Fibroblast of skin of left quadriceps (primary cell): ENCODE results near the gene GGA1.
"Not testable (repeated sequence)": the region's sequence is repeated elsewhere in the genome, so short reads cannot be mapped to it uniquely, and the experiment has no call there.

Source experiments
- DNase-seq, 2 experiments: peaks; one replicate each; pipeline ENCODE4 v3.0.0-alpha.2; 2013; ENCODE audit warnings: low read depth in 2 of 2

GGA1 gene

DNA sequence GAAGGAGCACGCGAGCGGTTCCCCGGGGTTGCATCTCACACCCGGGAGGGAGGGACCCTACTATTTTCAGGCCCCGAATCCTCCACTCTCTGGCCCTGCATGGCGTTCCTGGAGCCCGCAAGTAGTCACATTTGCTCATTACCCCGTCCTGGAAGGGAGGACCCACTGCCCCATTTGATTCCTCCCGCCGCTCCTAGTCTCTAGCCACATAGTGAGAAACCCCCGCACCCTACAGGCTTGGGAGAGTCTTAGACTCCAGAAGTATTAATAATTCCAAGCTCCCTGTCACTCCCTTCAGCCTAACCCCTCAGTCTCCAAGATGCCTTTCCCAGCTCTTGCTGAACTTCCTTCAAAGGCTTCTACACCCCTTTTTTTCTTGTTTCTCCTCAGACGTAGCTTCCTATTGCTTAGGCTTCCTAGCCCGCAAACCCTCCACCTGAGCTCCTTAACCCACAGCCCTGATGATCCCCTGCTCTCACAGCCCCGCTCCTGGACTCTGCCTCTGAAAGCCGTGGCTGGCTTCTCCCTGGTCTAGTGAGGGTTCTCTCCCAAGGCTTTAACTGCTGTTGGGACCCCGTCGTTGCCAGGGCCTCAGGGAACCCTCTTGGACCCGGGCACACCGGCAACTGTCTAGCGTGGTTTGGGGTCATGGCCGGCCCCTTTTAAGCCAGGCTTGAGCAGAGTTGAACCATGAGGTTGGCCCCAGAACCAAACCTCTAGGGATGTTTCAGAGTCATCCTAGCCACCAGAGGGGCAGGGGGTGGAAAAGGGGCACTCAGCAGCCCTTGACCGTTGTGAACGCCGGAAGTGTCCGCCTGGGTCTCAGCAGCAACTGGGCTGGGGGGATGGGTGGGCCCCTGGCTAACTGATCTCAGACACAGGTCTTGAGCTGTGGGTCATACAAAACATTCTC lies 862 bp downstream of the GGA1 start:
- no peak for DNase-seq

DNA sequence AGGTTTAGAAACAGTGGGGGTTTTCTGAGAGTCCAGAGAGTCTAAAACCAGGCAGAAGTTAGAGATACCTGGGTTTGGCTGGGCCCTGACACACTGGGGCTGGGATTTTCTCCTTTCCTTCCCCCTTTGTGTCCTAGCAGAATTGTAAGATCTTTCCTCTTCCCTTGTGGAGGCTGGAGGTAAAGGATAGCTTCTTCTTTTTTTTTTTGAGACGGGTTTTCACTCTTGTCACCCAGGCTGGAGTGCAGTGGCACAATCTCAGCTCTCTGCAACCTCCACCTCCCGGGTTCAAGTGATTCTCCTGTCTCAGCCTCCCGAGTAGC lies 1.5 kb downstream of the GGA1 start:
- not testable (repeated sequence) for DNase-seq

DNA sequence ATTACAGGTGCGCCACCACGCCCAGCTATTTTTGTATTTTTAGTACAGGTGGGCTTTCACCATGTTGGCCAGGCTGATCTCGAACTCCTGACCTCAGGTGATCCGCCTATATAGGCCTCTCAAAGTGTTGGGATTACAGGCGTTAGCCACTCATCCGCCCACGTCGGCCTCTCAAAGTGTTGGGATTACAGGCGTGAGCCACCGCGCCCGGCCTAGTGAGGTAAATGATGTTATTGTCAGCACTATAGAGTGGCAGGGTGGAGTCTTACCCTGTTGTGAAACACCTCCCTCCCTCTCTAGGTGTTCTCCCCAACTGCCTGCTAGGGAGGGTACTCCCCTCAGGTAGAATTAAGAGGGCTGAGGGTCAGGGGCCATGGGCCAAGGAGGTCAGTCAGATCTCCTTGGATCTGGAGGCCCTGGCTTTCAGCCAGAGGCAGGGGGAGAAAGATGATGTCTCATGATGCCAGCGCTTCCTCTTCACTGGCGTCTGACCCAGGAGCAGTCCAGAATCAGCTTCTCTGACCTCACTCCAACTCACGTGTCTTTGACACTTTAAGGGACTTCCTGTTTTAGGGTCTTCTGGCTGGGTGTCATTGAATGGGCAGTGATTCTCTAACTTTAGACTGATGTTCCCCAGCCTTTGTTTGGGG lies 2.0 kb downstream of the GGA1 start:
- DNase-seq = no peak

DNA sequence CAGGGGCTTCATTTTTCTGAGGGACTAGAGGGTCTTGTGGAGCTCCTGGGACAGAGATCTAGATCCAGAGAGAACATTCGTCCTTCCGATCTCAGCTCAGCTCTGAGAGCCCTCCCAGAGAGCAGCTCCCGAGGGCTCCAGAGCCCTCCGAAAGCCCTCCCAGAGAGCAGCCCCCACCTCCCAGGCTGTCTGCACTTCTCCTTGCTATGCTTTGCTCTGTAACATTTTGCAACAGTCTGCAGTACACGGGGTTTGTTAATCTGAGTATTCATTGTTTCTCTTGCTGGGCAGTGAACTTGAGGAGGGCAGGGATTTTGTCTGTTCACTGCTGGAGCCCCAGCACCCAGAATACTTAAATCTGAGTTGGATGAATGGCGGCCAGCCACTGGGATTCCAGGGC lies 2.6 kb downstream of the GGA1 start:
- DNase-seq = no peak

DNA sequence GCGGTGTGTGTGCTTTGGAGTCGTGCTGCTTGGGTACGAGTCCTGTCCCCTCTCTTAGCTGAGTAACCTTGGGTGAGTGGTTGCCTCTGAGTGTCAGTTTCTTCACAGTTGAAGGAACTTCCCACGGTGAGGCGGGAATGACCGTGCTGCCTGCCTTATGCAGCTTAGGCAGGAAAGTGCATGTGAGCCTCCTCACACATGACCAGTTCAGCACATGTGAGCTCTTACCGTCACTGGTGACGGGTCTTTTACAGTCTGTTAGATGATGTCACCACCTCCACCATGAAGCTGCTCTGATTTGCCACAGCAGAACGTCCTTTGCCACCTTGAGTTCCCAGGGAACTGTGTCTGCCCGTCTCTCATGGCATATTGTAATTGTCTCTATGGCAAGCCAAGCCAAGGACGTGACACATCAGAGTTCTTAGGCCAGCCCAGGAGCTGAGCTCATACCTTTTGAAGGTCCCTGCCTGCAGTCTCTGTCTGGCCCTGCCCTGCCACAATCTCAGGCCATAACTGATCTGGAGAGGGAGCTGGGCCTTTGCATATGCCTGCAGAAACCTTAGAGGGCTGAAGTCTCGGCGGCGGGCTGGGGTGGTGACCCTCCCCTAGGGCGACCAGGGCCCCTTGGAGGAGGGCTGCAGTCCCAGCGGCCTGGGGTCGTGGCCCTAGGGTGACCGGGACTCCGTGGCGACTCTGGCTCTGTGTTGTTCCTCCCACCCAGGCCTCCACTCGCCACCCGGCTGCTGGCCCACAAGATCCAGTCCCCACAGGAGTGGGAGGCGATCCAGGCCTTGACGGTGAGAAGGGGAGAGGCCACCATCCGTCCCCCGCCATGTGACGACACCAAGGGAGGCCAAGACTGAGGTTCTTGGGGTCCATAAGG lies 7.8 kb downstream of the GGA1 start:
- DNase-seq = no peak

DNA sequence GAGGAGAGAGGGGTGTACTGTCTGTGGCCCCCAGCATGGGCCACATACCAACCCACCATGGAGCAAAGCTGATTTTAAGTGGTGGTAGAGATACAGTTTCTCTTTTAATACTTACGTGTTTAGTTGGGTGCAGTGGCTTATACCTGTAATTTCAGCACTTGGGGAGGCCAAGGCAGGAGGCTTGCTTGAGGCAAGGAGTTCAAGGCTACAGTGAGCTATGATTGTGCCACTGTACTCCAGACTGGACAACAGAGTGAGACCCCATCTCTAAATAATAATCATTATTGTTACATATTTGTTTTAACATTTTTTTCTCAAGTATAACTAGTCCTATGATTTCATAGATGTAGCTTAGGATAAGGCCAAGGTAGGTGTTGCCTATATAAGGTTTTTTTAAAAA lies 8.8 kb downstream of the GGA1 start:
- no peak for DNase-seq

DNA sequence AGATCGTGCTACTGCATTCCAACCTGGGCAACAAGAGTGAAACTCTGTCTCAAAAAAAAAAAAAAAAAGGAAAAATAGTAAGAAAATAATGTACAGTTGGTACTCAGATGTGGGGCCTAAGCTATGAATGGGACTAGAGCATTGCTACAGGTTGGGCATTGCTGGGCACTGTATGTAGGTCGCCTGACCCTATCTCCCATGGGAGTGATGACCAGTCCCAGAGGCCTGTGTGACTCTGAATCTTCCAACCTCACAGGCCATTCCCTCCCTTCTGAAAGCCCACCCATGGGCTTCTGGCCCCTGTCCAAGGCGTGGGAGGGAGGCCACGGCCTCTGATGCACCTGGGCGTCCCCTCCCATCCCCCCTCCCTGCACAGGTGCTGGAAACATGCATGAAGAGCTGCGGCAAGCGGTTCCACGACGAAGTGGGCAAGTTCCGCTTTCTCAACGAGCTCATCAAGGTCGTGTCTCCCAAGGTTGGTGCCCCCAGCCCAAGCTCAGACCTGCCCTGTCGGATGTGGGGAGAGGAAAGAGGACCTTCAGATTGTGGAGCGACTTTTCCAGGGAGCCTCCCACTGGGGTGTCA lies 9.5 kb downstream of the GGA1 start:
- no peak for DNase-seq

DNA sequence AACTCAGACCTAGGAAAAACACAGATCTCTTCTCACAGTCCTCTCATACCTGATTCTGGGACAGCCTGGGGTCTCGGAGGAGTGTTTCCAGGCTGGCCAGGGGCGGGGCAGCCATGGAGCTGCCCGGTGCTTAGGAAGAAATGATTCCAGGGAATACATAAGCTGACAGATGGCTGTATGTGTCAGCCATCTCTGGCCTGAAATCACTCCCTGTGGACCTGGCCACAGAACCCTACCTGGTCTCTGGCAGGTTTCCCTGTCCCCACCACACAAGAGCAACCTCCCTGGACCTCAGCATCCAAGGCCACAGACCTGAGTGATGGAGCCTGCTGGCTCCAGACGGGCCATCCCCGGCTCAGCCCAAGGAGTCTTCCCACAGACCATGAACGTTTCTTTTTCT lies 10.0 kb downstream of the GGA1 start:
- DNase-seq = no peak

DNA sequence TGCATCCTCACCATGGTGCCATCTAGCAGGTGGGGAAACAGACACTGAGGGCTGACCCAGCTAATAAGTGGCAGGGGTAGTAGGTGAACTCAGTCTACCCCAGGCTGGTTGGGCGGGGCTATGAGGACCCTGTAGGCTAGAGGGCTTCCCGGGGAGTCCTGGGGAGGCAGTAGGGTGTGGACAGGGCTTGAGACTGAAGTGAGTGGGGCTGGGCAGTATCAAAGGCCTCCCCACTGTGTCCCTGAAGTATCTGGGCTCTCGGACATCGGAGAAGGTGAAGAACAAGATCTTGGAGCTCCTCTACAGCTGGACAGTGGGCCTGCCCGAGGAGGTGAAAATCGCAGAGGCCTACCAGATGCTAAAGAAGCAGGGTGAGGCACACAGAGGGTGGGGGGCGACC lies 11.4 kb downstream of the GGA1 start:
- no peak for DNase-seq

DNA sequence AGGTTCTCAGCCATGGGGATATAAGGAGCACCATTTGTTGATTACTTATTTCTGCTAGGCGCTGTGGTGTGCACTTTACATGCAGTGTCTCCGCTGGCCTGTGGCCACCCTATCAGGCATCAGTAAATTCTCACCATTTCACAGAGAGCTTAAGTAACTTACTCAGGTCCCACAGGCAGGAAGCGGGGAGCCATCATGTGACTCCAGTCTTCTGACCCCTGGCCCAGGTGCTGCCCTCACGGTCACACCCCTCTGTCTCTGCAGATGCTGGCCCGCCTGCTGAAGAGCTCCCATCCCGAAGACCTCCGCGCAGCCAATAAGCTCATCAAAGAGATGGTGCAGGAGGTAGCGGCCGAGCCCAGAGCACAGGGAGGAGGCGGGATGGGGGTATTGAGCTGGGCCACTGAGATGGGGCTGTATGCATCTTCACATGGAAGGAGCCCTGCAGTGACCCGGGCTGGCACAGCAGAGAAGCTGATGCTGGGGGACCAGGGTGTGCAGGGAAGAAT lies 12.8 kb downstream of the GGA1 start:
- no peak for DNase-seq

DNA sequence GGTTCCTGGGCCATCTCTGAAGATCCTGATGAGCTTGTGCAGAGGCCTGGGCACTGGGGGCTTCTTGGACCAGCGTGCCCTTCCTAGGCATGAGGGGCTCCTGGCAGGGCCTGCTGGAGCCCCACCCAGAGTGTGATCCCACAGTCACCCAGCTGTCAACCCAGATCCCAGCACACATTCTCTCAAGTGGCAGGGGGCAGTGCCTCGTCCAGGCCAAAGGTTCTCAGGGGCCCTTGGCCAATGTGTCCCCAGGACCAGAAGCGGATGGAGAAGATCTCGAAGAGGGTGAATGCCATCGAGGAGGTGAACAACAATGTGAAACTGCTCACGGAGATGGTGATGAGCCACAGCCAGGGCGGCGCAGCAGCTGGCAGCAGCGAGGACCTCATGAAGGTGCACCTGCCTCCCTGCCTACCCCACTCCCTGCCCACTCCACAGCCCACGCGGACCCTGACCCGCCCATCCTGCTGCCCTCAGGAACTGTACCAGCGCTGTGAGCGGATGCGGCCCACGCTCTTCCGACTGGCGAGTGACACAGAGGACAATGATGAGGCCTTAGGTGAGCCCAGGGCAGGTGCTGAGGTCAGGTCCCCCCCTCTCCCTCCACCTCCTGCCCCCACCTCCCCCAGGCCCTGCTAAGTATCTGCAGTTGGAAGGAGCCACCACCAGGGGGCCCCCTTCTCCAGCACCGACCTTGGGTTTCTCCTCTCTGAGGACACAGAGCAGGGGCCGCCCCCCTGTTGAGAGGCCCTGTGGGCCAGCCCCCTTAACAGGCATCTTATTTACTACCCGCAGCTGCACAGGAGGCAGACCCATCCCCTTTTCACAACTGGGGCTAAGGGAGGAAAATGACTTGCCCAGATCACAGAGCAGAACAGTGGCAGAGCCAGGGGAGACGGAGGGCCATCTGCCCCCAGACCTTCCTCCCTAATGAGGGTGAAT lies 14.7 kb downstream of the GGA1 start:
- DNase-seq = no peak

DNA sequence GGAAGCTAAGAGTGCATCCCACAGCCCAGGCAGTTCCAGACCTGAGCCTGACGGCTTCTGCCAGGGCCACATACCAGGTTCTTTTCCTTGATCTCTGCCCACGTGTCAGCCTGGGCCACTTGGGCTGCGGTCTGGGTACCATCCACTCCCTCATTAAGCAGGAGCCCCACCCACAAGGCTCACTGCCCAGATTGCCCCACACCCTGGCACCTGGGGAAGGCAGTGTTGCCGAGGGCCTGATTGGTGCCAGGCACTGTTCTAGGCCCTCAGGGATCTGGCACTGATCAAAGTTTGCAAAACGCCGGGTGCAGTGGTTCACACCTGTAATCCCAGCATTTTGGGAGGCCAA lies 15.4 kb downstream of the GGA1 start:
- DNase-seq = no peak

DNA sequence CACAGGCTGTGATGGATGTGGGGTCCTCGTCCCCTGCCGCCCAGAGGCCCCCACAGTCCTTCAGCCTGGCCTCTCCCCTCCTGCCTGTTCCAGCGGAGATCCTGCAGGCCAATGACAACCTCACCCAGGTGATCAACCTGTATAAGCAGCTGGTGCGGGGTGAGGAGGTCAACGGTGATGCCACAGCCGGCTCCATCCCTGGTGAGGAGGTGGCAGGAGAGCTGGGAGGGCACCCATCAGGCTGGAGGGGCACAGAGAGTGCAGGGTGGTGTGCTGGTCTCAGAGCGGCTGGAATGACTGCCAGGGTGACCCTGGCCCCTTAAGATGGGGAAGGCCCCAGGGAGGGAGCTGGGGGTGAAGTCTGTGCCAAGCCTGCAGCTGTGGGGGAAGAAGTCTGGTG lies 16.2 kb downstream of the GGA1 start:
- DNase-seq = no peak

DNA sequence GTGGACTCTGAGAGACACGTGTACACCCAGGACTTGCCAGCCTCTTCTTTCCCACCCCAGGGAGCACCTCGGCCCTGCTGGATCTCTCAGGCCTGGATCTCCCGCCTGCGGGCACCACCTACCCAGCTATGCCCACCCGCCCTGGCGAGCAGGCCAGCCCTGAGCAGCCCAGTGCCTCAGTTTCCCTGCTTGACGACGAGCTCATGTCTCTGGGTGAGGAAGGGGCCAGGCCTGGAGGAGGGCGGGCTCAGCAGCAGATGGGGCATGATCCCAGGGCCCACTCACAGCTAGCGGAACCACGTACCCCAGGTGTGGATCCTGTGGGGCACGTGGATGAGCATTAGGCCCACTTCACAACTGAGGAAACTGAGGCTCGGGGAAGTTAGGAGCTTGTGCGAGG lies 17.1 kb downstream of the GGA1 start:
- no peak for DNase-seq

DNA sequence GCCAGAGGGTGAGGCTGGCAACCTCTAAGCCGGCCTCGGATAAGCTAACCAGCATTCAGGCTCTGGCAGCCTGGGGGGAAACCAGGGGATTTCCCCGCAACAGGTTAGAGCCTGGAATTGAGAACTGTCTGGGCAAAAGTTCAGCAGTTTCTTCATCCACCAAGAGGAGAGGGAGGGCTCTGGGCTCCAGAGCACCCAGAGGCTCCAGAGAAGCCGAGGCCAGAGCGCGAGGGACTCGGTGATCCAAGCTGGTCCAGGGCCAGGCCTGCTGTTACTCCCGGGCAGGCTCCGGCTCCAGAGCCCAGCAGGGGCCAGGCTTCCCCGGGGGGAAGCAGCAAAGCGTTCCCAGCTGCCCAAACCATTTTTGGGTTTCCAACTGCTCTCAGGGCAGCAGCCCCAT lies 17.5 kb downstream of the GGA1 start:
- DNase-seq = no peak

DNA sequence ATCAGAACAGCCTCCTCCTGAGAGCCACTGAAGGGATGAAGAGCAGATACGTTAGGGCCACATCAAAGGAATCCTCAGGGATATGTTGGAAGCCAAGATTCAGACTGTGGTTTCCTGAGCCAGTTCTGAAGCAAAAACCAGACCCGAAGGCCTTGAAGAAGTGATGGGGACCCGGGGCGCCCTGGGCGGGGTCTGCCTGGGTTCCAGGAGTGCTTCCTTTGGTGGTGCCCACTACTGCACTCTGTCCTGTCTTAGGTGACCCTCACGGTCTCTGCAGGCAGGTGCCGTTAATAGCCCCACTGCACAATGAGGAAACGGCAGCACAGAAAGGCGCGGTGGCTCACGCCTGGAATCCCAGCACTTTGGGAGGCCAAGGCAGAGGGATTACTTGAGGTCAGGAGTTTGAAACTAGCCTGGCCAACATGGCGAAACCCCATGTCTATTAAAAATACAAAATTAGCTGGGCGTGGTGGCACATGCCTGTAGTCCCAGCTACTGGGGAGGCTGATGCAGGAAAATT lies 18.0 kb downstream of the GGA1 start:
- no peak for DNase-seq

DNA sequence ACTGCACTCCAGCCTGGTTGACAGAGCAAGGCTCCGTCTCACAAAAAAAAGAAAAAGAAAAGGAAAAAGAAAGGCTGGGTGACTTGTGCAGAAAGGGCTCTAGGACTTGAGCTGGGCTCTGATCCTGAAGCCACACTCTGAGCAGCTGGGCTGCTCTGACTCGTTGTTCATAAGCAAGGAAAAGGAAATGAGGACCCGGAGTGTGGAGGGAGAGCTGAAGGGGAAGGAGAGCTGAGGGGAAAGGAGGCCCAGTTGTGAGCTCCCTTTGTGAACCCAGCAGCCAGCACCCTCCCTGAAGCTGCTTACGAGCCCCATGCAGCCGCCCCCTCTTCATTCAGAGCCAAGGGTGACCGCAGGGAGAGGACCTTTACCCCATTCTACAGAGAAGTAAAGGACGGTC lies 18.5 kb downstream of the GGA1 start:
- DNase-seq = no peak

DNA sequence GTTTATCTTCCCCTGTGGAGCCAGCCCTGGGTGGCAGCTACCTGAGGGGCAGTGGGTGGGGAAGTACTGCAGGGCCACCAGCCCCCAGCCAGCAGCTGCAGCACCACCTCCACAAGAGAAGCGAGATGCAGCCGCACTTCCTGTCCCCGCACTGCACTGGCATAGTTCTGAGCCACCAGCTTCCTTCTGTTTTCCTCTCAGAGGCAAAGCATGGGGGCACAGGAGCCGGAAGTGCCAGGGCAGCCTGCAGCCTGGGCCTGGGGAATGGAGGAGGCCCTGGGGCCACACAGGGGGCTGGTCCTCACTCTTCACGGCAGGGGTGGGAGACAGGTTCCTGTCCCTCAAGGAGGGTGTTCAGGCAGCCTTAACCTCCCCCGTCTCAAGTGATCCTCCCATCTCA lies 18.9 kb downstream of the GGA1 start:
- no peak for DNase-seq

DNA sequence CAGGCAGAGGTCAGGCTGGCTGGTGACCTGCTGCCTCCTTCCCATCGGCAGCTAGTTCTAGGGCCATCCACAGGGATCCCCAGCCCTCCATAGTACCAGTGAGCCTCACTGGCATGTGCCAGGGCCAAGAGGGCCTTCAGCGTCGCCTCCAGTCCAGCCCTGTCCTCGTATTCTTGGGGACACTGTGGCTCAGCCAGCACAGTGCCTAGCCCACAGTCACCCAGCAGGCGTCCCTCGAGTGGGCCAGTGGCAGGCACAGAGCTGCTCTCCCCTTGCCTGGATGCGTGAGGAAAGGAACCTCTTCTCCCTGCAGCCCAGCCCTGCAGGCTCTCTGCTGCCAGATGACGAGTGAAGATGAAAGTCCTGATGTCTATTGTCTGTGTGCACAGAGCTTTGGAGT lies 20.2 kb downstream of the GGA1 start:
- no peak for DNase-seq

DNA sequence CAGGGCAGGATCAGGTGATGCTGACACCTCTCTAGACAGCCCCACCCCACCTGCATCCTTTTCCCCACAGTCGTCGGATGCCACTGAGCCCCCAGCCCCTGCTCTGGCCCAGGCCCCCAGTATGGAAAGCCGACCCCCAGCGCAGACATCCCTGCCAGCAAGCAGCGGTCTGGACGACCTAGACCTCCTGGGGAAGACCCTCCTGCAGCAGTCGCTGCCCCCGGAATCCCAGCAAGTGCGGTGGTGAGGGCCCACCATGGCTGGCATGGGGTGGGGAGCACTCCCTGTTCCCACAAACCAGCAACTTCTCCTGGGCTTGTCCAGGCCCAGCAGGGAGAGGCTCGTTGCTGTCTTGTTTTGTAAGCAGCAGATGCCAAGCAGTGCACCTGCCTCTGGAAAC lies 21.3 kb downstream of the GGA1 start:
- DNase-seq = no peak
